H9 (cell line): Measurements from ENCODE around the gene PTN. TPM values are rescaled to one million over a fixed set of nuclear protein-coding genes. Genes with fewer than 3 reads are reported as not detected.

ENCODE experiments used
- DNase-seq: peaks from one replicate; pipeline ENCODE4 v3.0.0-alpha.2; 2017
- H2AFZ ChIP-seq: one replicate; pipeline ENCODE4 v1.6.1; 2013; ENCODE audit warnings: mild to moderate bottlenecking, low read length, control low read depth, moderate library complexity
- H2AK5ac ChIP-seq: 2 replicates; pipeline ENCODE4 v1.6.1; 2013; ENCODE audit warnings: low read length, control low read depth, mixed read lengths; ENCODE audit not compliant: insufficient read length
- H2BK120ac ChIP-seq: one replicate; pipeline ENCODE4 v1.6.1; 2013; ENCODE audit warnings: low read depth, mild to moderate bottlenecking, low read length, control low read depth, inconsistent platforms; ENCODE audit not compliant: poor library complexity, severe bottlenecking
- H2BK12ac ChIP-seq: 2 replicates; pipeline ENCODE4 v1.6.1; 2013; ENCODE audit warnings: low read length, control low read depth, mixed read lengths, low read depth; ENCODE audit not compliant: insufficient read length
- H2BK15ac ChIP-seq: 2 replicates; pipeline ENCODE4 v1.6.1; 2013; ENCODE audit warnings: low read depth, low read length, control low read depth
- H2BK20ac ChIP-seq: one replicate; pipeline ENCODE4 v1.6.1; 2013; ENCODE audit warnings: low read depth, mild to moderate bottlenecking, low read length, control low read depth, inconsistent platforms; ENCODE audit not compliant: poor library complexity, severe bottlenecking
- H2BK5ac ChIP-seq: 2 replicates; pipeline ENCODE4 v1.6.1; 2013; ENCODE audit warnings: low read length, control low read depth, mixed read lengths; ENCODE audit not compliant: insufficient read length
- H3K14ac ChIP-seq: 2 replicates; pipeline ENCODE4 v1.6.1; 2013; ENCODE audit warnings: low read length, control low read depth; ENCODE audit not compliant: insufficient read depth
- H3K18ac ChIP-seq: 2 replicates; pipeline ENCODE4 v1.6.1; 2013; ENCODE audit warnings: low read depth, mild to moderate bottlenecking, mixed read lengths, low read length, control low read depth; ENCODE audit not compliant: insufficient read length
- H3K23ac ChIP-seq: 2 replicates; pipeline ENCODE4 v1.6.1; 2013; ENCODE audit warnings: low read length, control low read depth, mixed read lengths, low read depth; ENCODE audit not compliant: insufficient read length
- H3K23me2 ChIP-seq: 2 replicates; pipeline ENCODE4 v1.6.1; 2013; ENCODE audit warnings: low read depth, mild to moderate bottlenecking, mixed read lengths, low read length, control low read depth; ENCODE audit not compliant: insufficient read length, poor library complexity, severe bottlenecking
- H3K27ac ChIP-seq: 2 replicates; pipeline ENCODE4 v1.5.1; 2013; ENCODE audit warnings: low read length, control low read depth, mixed read lengths, low read depth; ENCODE audit not compliant: insufficient read length
- H3K27me3 ChIP-seq: 2 replicates; pipeline ENCODE4 v1.6.1; 2013; ENCODE audit warnings: low read length, control low read depth, inconsistent platforms; ENCODE audit not compliant: insufficient read depth
- H3K4ac ChIP-seq: 2 replicates; pipeline ENCODE4 v1.6.1; 2013; ENCODE audit warnings: low read depth, mild to moderate bottlenecking, control low read depth, inconsistent platforms, low read length, moderate library complexity
- H3K4me1 ChIP-seq: 2 replicates; pipeline ENCODE4 v1.6.1; 2013; ENCODE audit warnings: low read length, control low read depth, inconsistent platforms; ENCODE audit not compliant: insufficient read depth
- H3K4me2 ChIP-seq: 2 replicates; pipeline ENCODE4 v1.6.1; 2013; ENCODE audit warnings: low read length, control low read depth, mixed read lengths; ENCODE audit not compliant: insufficient read length, insufficient read depth
- H3K56ac ChIP-seq: 2 replicates; pipeline ENCODE4 v1.6.1; 2013; ENCODE audit warnings: low read depth, mild to moderate bottlenecking, mixed read lengths, low read length, control low read depth; ENCODE audit not compliant: insufficient read length
- H3K79me1 ChIP-seq: 2 replicates; pipeline ENCODE4 v1.6.1; 2013; ENCODE audit warnings: low read depth, mild to moderate bottlenecking, moderate library complexity, low read length, control low read depth, inconsistent platforms; ENCODE audit not compliant: insufficient read depth, poor library complexity, severe bottlenecking
- H3K79me2 ChIP-seq: 2 replicates; pipeline ENCODE4 v1.6.1; 2013; ENCODE audit warnings: low read length, control low read depth, inconsistent platforms; ENCODE audit not compliant: insufficient read depth
- H3K9ac ChIP-seq: 2 replicates; pipeline ENCODE4 v1.6.1; 2013; ENCODE audit warnings: low read length, control low read depth, mixed read lengths; ENCODE audit not compliant: insufficient read length; ENCODE audit errors: extremely low read depth
- H3K9me3 ChIP-seq: one replicate; pipeline ENCODE4 v1.6.1; 2013; ENCODE audit warnings: low read depth, low read length, inconsistent platforms; ENCODE audit not compliant: control insufficient read depth
- H3T11ph ChIP-seq: one replicate; pipeline ENCODE4 v1.6.1; 2013; ENCODE audit warnings: mild to moderate bottlenecking, low read length, control low read depth, inconsistent platforms
- H4K20me1 ChIP-seq: one replicate; pipeline ENCODE4 v1.6.1; 2013; ENCODE audit not compliant: control insufficient read depth, insufficient read length, insufficient read depth
- H4K5ac ChIP-seq: 2 replicates; pipeline ENCODE4 v1.6.1; 2013; ENCODE audit warnings: low read depth, mild to moderate bottlenecking, mixed read lengths, low read length, control low read depth; ENCODE audit not compliant: insufficient read length
- H4K8ac ChIP-seq: replicated peaks from 2 replicates; pipeline ENCODE4 v1.6.1; 2013; ENCODE audit warnings: low read length, control low read depth, mixed read lengths, low read depth; ENCODE audit not compliant: insufficient read length
- H4K91ac ChIP-seq: 2 replicates; pipeline ENCODE4 v1.6.1; 2013; ENCODE audit warnings: low read depth, mild to moderate bottlenecking, moderate library complexity, mixed read lengths, low read length, control low read depth; ENCODE audit not compliant: insufficient read length
- H3K27ac Mint-ChIP-seq, 3 experiments: 2 replicates in 2 of 3; 3 replicates in 1 of 3; pipeline ENCODE4 v1.8.0; 2020 to 2021; ENCODE audit warnings: mixed read lengths in 3 of 3, mild to moderate bottlenecking in 1 of 3, moderate library complexity in 1 of 3
- H3K27me3 Mint-ChIP-seq: 2 replicates; pipeline ENCODE4 v1.8.0; 2021; ENCODE audit warnings: low read depth, mild to moderate bottlenecking, moderate library complexity, mixed read lengths
- H3K36me3 Mint-ChIP-seq, 3 experiments: 2 replicates in 2 of 3; 3 replicates in 1 of 3; pipeline ENCODE4 v1.8.0; 2020 to 2021; ENCODE audit warnings: low read depth in 3 of 3, mixed read lengths in 3 of 3; ENCODE audit not compliant: insufficient read depth in 1 of 3
- H3K4me1 Mint-ChIP-seq, 2 experiments: 2 replicates each; pipeline ENCODE4 v1.8.0; 2020; ENCODE audit warnings: mixed read lengths in 2 of 2
- H3K4me3 Mint-ChIP-seq, 2 experiments: 2 replicates in 1 of 2; 3 replicates in 1 of 2; pipeline ENCODE4 v1.8.0; 2020 to 2021; ENCODE audit warnings: mild to moderate bottlenecking in 2 of 2, mixed read lengths in 2 of 2, moderate library complexity in 1 of 2
- H3K9me3 Mint-ChIP-seq, 2 experiments: 2 replicates in 1 of 2; 3 replicates in 1 of 2; pipeline ENCODE4 v1.8.0; 2020; ENCODE audit warnings: mild to moderate bottlenecking in 2 of 2, mixed read lengths in 2 of 2, moderate library complexity in 1 of 2
- WGBS: extraction: QIAGEN DNeasy Blood & Tissue Kit; methylation state at CpG from one replicate; pipeline ENCODE4 v1.1.7; 2013; ENCODE audit warnings: missing lambda C conversion rate, low lambda C conversion rate, mixed read lengths; ENCODE audit not compliant: insufficient read length; ENCODE audit errors: extremely low coverage; 5-methylcytosine and 5-hydroxymethylcytosine counted together
- total RNA-seq: library from RNA; stranded (reverse); gene quantifications from 2 replicates; pipeline ENCODE4 v1.2.1, GENCODE V29; 2021
- TF ChIP-seq, protein P1 (sequence below): fragments of 200-600 bp; sonication (generic); conservative IDR thresholded peaks from 3 replicates; pipeline ENCODE4 v1.8.0; 2021; ENCODE audit warnings: antibody characterized with exemption, mild to moderate bottlenecking

PTN gene
- total RNA-seq, 1 experiment from 2014 or later: 16.5 TPM

GRCh38 chr7:137386966-137387365 lies 43.4 kb upstream of the PTN start:
- no peak for DNase-seq
- Histone ChIP-seq H3K4me1 (no peaks in the 10 kb centered on the region; the same call in 1 of the 2 replicates), H3K27me3 (no peaks in the 10 kb centered on the region), H3K23me2 (no peaks in the 10 kb centered on the region), H2BK120ac (no peak overlapping the region), H4K91ac (no peak overlapping the region), H3K9me3 (no peaks in the 10 kb centered on the region), H3K23ac (no peak overlapping the region), H2AK5ac (no peak overlapping the region), H3K79me1 (no peaks in the 10 kb centered on the region), H3K27ac (no peak overlapping the region), H3K18ac (no peak overlapping the region), H4K20me1 (no peaks in the 10 kb centered on the region), H3K9ac (no peak overlapping the region), H4K8ac (no peak overlapping the region), H2BK20ac (no peak overlapping the region), H3K14ac (no peak overlapping the region), H3K4ac (no peak overlapping the region), H3T11ph (no peak overlapping the region), H2BK15ac (no peak overlapping the region), H3K79me2 (no peaks in the 10 kb centered on the region), H3K56ac (no peak overlapping the region), H2BK12ac (no peak overlapping the region), H2BK5ac (no peak overlapping the region), H3K4me2 (no peak overlapping the region), H2AFZ (no peak overlapping the region), H4K5ac (no peak overlapping the region)
- WGBS: no CpG with 5 or more reads among the region's 1 CpG
- no peaks in the 10 kb centered on the region for H3K9me3 Mint-ChIP-seq
- H3K36me3 Mint-ChIP-seq: no peaks in the 10 kb centered on the region
- TF ChIP-seq, protein P1, sequence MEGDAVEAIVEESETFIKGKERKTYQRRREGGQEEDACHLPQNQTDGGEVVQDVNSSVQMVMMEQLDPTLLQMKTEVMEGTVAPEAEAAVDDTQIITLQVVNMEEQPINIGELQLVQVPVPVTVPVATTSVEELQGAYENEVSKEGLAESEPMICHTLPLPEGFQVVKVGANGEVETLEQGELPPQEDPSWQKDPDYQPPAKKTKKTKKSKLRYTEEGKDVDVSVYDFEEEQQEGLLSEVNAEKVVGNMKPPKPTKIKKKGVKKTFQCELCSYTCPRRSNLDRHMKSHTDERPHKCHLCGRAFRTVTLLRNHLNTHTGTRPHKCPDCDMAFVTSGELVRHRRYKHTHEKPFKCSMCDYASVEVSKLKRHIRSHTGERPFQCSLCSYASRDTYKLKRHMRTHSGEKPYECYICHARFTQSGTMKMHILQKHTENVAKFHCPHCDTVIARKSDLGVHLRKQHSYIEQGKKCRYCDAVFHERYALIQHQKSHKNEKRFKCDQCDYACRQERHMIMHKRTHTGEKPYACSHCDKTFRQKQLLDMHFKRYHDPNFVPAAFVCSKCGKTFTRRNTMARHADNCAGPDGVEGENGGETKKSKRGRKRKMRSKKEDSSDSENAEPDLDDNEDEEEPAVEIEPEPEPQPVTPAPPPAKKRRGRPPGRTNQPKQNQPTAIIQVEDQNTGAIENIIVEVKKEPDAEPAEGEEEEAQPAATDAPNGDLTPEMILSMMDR: no peak
- H3K4me1 Mint-ChIP-seq: peaks cover 10 to 12% of the 10 kb centered on the region in 2 experiments
- no peak overlapping the region for H3K27ac Mint-ChIP-seq
- no peak overlapping the region for H3K4me3 Mint-ChIP-seq
- no peaks in the 10 kb centered on the region for H3K27me3 Mint-ChIP-seq
